Measurements from ENCODE around the gene ZSWIM1. TPM values are rescaled to one million over a fixed set of nuclear protein-coding genes. Genes with fewer than 3 reads are reported as not detected.

Gene ZSWIM1
- total RNA-seq, 1 experiment from 2014 or later: 13.0 TPM

DNA sequence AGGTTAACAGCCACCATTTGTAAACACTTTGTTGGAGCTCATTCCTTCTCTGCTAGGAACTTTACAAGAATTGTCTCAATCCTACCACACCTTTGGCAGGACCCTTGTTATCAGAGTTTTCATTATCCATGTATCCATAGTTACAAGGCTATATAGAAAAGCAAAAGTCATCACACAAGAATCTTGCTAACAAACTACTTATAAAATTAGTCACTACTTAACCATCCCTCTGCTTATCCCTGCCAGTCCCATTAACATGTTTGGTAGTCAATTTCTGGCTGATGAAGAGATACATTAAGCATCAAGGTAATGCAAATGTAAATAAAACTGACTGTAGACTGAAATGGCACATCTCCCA lies 13.2 kb upstream of the ZSWIM1 start (continued):
- TF ChIP-seq, protein P1, sequence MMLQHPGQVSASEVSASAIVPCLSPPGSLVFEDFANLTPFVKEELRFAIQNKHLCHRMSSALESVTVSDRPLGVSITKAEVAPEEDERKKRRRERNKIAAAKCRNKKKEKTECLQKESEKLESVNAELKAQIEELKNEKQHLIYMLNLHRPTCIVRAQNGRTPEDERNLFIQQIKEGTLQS (IDR thresholded peaks at IDR 0.05): no peak
- TF ChIP-seq, protein P2, sequence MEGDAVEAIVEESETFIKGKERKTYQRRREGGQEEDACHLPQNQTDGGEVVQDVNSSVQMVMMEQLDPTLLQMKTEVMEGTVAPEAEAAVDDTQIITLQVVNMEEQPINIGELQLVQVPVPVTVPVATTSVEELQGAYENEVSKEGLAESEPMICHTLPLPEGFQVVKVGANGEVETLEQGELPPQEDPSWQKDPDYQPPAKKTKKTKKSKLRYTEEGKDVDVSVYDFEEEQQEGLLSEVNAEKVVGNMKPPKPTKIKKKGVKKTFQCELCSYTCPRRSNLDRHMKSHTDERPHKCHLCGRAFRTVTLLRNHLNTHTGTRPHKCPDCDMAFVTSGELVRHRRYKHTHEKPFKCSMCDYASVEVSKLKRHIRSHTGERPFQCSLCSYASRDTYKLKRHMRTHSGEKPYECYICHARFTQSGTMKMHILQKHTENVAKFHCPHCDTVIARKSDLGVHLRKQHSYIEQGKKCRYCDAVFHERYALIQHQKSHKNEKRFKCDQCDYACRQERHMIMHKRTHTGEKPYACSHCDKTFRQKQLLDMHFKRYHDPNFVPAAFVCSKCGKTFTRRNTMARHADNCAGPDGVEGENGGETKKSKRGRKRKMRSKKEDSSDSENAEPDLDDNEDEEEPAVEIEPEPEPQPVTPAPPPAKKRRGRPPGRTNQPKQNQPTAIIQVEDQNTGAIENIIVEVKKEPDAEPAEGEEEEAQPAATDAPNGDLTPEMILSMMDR (IDR thresholded peaks at IDR 0.05 in 2 of 3, conservative IDR thresholded peaks at IDR 0.05 in 1 of 3; ENCODE audit: borderline replicate concordance in 1 of 3, insufficient read depth in 1 of 3, low read depth in 2 of 3, low read length in 2 of 3): no peak
- TF ChIP-seq TCF7L2 (IDR thresholded peaks at IDR 0.05; ENCODE audit: borderline replicate concordance, extremely low read depth, insufficient read depth, insufficient read length): no peak
- no peak for TF ChIP-seq EZH2 (IDR thresholded peaks at IDR 0.05)

DNA sequence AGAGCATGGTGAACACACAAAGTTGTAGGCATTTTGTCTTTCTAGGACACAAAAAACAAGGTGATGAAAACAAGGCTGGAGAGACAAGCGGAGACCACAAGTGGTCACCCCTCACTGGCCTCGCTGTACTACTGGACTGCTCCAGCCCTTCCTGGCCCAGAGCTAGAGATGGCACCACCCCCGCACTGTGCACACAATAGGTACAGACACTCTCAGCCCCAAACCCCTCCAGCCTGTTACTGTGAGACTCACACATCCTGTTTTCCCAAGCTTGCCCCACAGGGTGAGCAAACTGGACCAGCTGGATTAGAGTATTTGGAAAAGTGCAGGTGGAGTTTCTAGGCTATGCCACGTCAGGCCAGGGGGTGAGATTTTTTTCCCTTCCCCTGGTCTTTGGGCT lies 8.4 kb upstream of the ZSWIM1 start:
- intact Hi-C loops (cut with micrococcal nuclease): no loop called here
- Histone ChIP-seq H3K9me2 (ENCODE audit: insufficient read depth) (no peaks in the 10 kb centered on the region), H4K20me1 (ENCODE audit: insufficient read depth) (no peaks in the 10 kb centered on the region), H3K4me1 (ENCODE audit: control insufficient read depth in 1 of 2, insufficient read depth in 2 of 2, low read length in 2 of 2) (peaks cover 0 to 6% of the 10 kb centered on the region in 2 experiments; a peak in 1 of 4 replicates), H3K27me3 (ENCODE audit: insufficient read depth, low read length) (no peaks in the 10 kb centered on the region), H3K36me3 (ENCODE audit: control insufficient read depth in 1 of 2, insufficient read depth in 2 of 2, low read length in 2 of 2) (no peaks in the 10 kb centered on the region), H3K4me3 (replicated peaks in 1 of 2; ENCODE audit: low read depth in 1 of 2, low read length in 2 of 2) (no peak overlapping the region), H3K4me2 (ENCODE audit: low read length) (no peak overlapping the region), H3K9ac (ENCODE audit: low read length) (no peak overlapping the region), H3K9me3 (ENCODE audit: control insufficient read depth in 1 of 2, insufficient read depth in 1 of 2, low read depth in 1 of 2, low read length in 2 of 2) (no peaks in the 10 kb centered on the region), H2AFZ (ENCODE audit: low read depth, low read length, poor library complexity, severe bottlenecking) (no peak overlapping the region), H3K79me2 (ENCODE audit: insufficient read depth, low read length) (no peaks in the 10 kb centered on the region), H3K27ac (ENCODE audit: low read depth, low read length) (no peak overlapping the region)
- POLR2A ChIA-PET: interaction anchor here (1.3 kb wide), 1 partner anchor 8 kb away, joined by 3 read pairs; the partner anchor contains the start of gene ZSWIM1
- CTCF ChIA-PET: no interaction called here
- no TSS peak for BruUV-seq (replicated peaks)
- ATAC-seq (no peak), DNase-seq (ENCODE audit: low read depth, low spot score) (no peak)
- RAD21 ChIA-PET (ENCODE audit: low non-redundant PET in 1 of 2, low total read pairs in 2 of 2, uncharacterized antibody in 2 of 2, unreplicated experiment in 2 of 2): no interaction called here
- TF ChIP-seq POLR2A (IDR thresholded peaks at IDR 0.05; ENCODE audit: borderline replicate concordance, extremely low read depth, insufficient read depth, insufficient read length) (no peak), EZH2phosphoT487 (IDR thresholded peaks at IDR 0.05; ENCODE audit: borderline replicate concordance) (no peak), SRF (IDR thresholded peaks at IDR 0.05; ENCODE audit: low read depth) (no peak), FOSL1 (IDR thresholded peaks at IDR 0.05; ENCODE audit: low read depth) (no peak), YY1 (IDR thresholded peaks at IDR 0.05; ENCODE audit: extremely low read depth, insufficient replicate concordance, low read depth, low read length) (no peak), ZFX (IDR thresholded peaks at IDR 0.05) (no peak), EGR1 (IDR thresholded peaks at IDR 0.05; ENCODE audit: low read depth) (no peak)
- TF ChIP-seq, protein P3, sequence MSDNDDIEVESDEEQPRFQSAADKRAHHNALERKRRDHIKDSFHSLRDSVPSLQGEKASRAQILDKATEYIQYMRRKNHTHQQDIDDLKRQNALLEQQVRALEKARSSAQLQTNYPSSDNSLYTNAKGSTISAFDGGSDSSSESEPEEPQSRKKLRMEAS (IDR thresholded peaks at IDR 0.05): no peak
- TF ChIP-seq, protein P1 (IDR thresholded peaks at IDR 0.05): no peak

Data from HCT116 (cell line).